T-cell (primary cell): ENCODE measurements around the gene INMT. TPM values are rescaled to one million over a fixed set of nuclear protein-coding genes. Genes with fewer than 3 reads are reported as not detected.

Experiments
- ATAC-seq, 4 experiments: fragments of 200-7000 bp in 3 of 4; fragments of 150-1000 bp in 1 of 4; cut with Tn5 transposase; replicated peaks in 1 of 4; 1 replicate in 3 of 4; 2 replicates in 1 of 4; pipeline ENCODE4 v1.10.0; 2021; ENCODE audit warnings: moderate library complexity in 3 of 4, mild to moderate bottlenecking in 2 of 4, moderate number of reproducible peaks in 1 of 4
- CTCF ChIA-PET, 2 donors: fragments of 300-600 bp; sonication (Branson Sonifier 250); formaldehyde crosslinking; loops; one replicate each; lab custom pipeline; 2022; ENCODE audit warnings: antibody characterized with exemption in 2 of 2; lab: Charles Lee
- POLR2A ChIA-PET, 2 donors: fragments of 300-600 bp; sonication (Branson Sonifier 250); formaldehyde crosslinking; loops; one replicate each; lab custom pipeline; 2022; ENCODE audit warnings: antibody characterized with exemption in 2 of 2; lab: Charles Lee
- DNase-seq, 35 experiments: peaks; one replicate each; pipeline versions ENCODE4 v3.0.0 to v3.0.0-alpha.2; 2013 to 2023
- H3K27ac ChIP-seq: one replicate; pipeline ENCODE4 v1.5.1; 2013; ENCODE audit warnings: low read length
- H3K27me3 ChIP-seq, 2 experiments: replicated peaks in 1 of 2; 1 replicate in 1 of 2; 2 replicates in 1 of 2; pipeline versions ENCODE4 v1.6.1 to v1.7.0; 2013; ENCODE audit warnings: low read length in 1 of 2, mixed read lengths in 1 of 2; ENCODE audit not compliant: control insufficient read depth in 2 of 2, insufficient read depth in 2 of 2; ENCODE audit errors: extremely low read depth in 1 of 2
- H3K36me3 ChIP-seq, 2 donors: 1 replicate in 1 of 2; 2 replicates in 1 of 2; pipeline versions ENCODE4 v1.6.1 to v1.7.0; 2013; ENCODE audit warnings: low read length in 1 of 2; ENCODE audit not compliant: control insufficient read depth in 2 of 2, insufficient read depth in 1 of 2; ENCODE audit errors: extremely low read depth in 1 of 2
- H3K4me1 ChIP-seq, 2 experiments: 1 replicate in 1 of 2; 2 replicates in 1 of 2; pipeline versions ENCODE4 v1.6.1 to v1.7.0; 2013; ENCODE audit warnings: low read length in 2 of 2, mixed read lengths in 1 of 2; ENCODE audit not compliant: insufficient read depth in 2 of 2, control insufficient read depth in 1 of 2; ENCODE audit errors: extremely low read depth in 1 of 2
- H3K4me3 ChIP-seq, 2 donors: 1 replicate in 1 of 2; 2 replicates in 1 of 2; pipeline versions ENCODE4 v1.5.1 to v1.7.0; 2013; ENCODE audit warnings: mild to moderate bottlenecking in 2 of 2, low read length in 1 of 2, moderate library complexity in 1 of 2; ENCODE audit not compliant: control insufficient read depth in 1 of 2; ENCODE audit errors: extremely low read depth in 1 of 2
- H3K9me3 ChIP-seq: 2 replicates; pipeline ENCODE4 v1.7.0; 2013
- H3K27ac Mint-ChIP-seq, 2 donors: one replicate each; pipeline ENCODE4 v1.8.0; 2020 to 2021; ENCODE audit warnings: mild to moderate bottlenecking in 2 of 2, mixed read lengths in 2 of 2
- H3K27me3 Mint-ChIP-seq, 2 donors: one replicate each; pipeline ENCODE4 v1.8.0; 2021 to 2022; ENCODE audit warnings: mixed read lengths in 2 of 2
- H3K36me3 Mint-ChIP-seq: one replicate; pipeline ENCODE4 v1.8.0; 2021; ENCODE audit warnings: mixed read lengths
- H3K4me1 Mint-ChIP-seq, 3 donors: one replicate each; pipeline ENCODE4 v1.8.0; 2020 to 2022; ENCODE audit warnings: mixed read lengths in 3 of 3, mild to moderate bottlenecking in 1 of 3
- H3K4me3 Mint-ChIP-seq, 3 donors: one replicate each; pipeline ENCODE4 v1.8.0; 2020 to 2022; ENCODE audit warnings: mild to moderate bottlenecking in 3 of 3, mixed read lengths in 3 of 3, moderate library complexity in 3 of 3
- H3K9me3 Mint-ChIP-seq, 3 donors: one replicate each; pipeline ENCODE4 v1.8.0; 2020 to 2022; ENCODE audit warnings: mixed read lengths in 3 of 3
- WGBS: methylation state at CpG from one replicate; pipeline ENCODE4 v1.1.5; 2013; ENCODE audit warnings: missing lambda C conversion rate; ENCODE audit not compliant: insufficient coverage; 5-methylcytosine and 5-hydroxymethylcytosine counted together
- total RNA-seq, 35 experiments: library from RNA in 6 of 35; stranded (reverse) in 6 of 35; fragments of 120-200 nt in 1 of 35; gene quantifications; one replicate each; pipeline versions ENCODE4 v1.2.1 to v1.2.4 and lab custom pipeline; 2013 to 2026

The INMT gene
- total RNA-seq, 5 donors from 2014 or later (not counting 1 experiment from before 2014, with no cell fraction given) = 0.14 to 1.7 (median 0.75) TPM

- POLR2A ChIA-PET = no interaction called here
Measured at GRCh38 chr7:30722671-30723070, 29.3 kb upstream of the INMT start.

GRCh38 chr7:30723776-30724175 is 28.2 kb upstream of the INMT start:
- Histone ChIP-seq H3K4me1 (peaks cover 25 to 37% of the 10 kb centered on the region in 2 experiments), H3K27ac (no peak overlapping the region), H3K4me3 (no peak overlapping the region), H3K9me3 (no peaks in the 10 kb centered on the region), H3K36me3 (no peaks in the 10 kb centered on the region), H3K27me3 (peaks cover 0 to 2% of the 10 kb centered on the region in 2 experiments)
- Mint-ChIP-seq H3K4me1 (peaks cover 38 to 43% (median 43%) of the 10 kb centered on the region in 3 donors), H3K9me3 (peaks cover 8 to 14% (median 13%) of the 10 kb centered on the region in 3 donors), H3K36me3 (peaks cover 26% of the 10 kb centered on the region), H3K27ac (no peak overlapping the region), H3K27me3 (no peaks in the 10 kb centered on the region), H3K4me3 (no peak overlapping the region)
- no CpG with 5 or more reads among the region's 4 CpGs for WGBS
- CTCF ChIA-PET = interaction anchor here in 1 of 2 donors (2.5 kb wide), 1 partner anchor 17 kb away, joined by 8 read pairs; no protein-coding TSS in a partner anchor
- DNase-seq (no peak), ATAC-seq (no peak)
- POLR2A ChIA-PET = no interaction called here

More at GRCh38 chr7:30722671-30723070, 29.3 kb upstream of the INMT start:
- H3K4me3 ChIP-seq = no peak overlapping the region
- H3K36me3 Mint-ChIP-seq = peaks cover 37% of the 10 kb centered on the region
- no peaks in the 10 kb centered on the region for H3K27me3 Mint-ChIP-seq
- H3K4me3 Mint-ChIP-seq = no peak overlapping the region
- H3K27ac ChIP-seq = no peak overlapping the region
- H3K9me3 ChIP-seq = peaks cover 2% of the 10 kb centered on the region
- CTCF ChIA-PET = interaction anchor here in 1 of 2 donors (2.5 kb wide), 1 partner anchor 18 kb away, joined by 8 read pairs; no protein-coding TSS in a partner anchor
- H3K4me1 ChIP-seq = peaks cover 15 to 26% of the 10 kb centered on the region in 2 experiments
- H3K27me3 ChIP-seq = peaks cover 0 to 2% of the 10 kb centered on the region in 2 experiments
- DNase-seq = no peak
- ATAC-seq = no peak
- H3K4me1 Mint-ChIP-seq = peaks cover 27 to 32% (median 32%) of the 10 kb centered on the region in 3 donors
- H3K36me3 ChIP-seq = no peaks in the 10 kb centered on the region
- no peak overlapping the region for H3K27ac Mint-ChIP-seq
- peaks cover 17 to 25% (median 24%) of the 10 kb centered on the region in 3 donors for H3K9me3 Mint-ChIP-seq

- ChIA-PET POLR2A (no interaction called here), CTCF (interaction anchor here (0.7 to 2.5 kb wide), 6 partner anchors 12 to 31 kb away, joined by 3 to 33 read pairs (median 4); no protein-coding TSS in a partner anchor)
- Histone ChIP-seq H3K27me3 (peaks cover 0 to 2% of the 10 kb centered on the region in 2 experiments), H3K36me3 (no peaks in the 10 kb centered on the region), H3K4me1 (peaks cover 30 to 59% of the 10 kb centered on the region in 2 experiments), H3K27ac (peak overlapping the region; percentile 71), H3K4me3 (peak overlapping the region; percentile 61 to 65), H3K9me3 (no peaks in the 10 kb centered on the region)
- Mint-ChIP-seq H3K27ac (peak overlapping the region; percentile 96 to 98), H3K36me3 (peaks cover 4% of the 10 kb centered on the region), H3K4me1 (peaks cover 59 to 63% (median 61%) of the 10 kb centered on the region in 3 donors), H3K9me3 (no peaks in the 10 kb centered on the region), H3K27me3 (no peaks in the 10 kb centered on the region), H3K4me3 (peak overlapping the region; percentile 78 to 89 (median 83))
- ATAC-seq (peak in 3 of 4 experiments; percentile 18 to 34 (median 30)), DNase-seq (peak in 18 of 35 experiments; percentile 6 to 48 (median 26))
- WGBS = 100% methylated on average over 2 of the region's 7 CpGs
Measured at GRCh38 chr7:30726296-30727006, 25.5 kb upstream of the INMT start.

- 20% methylated on average over 1 of the region's 8 CpGs for WGBS
- ChIA-PET CTCF (interaction anchor here (0.9 to 2.5 kb wide), 5 partner anchors 11 to 26 kb away, joined by 3 to 33 read pairs (median 4); no protein-coding TSS in a partner anchor), POLR2A (no interaction called here)
- peak; percentile 30 to 77 (median 63) for DNase-seq
- H3K27ac Mint-ChIP-seq = peak overlapping the region; percentile 96 to 98
- peaks cover 0 to 2% of the 10 kb centered on the region in 2 experiments for H3K27me3 ChIP-seq
- H3K27me3 Mint-ChIP-seq = no peaks in the 10 kb centered on the region
- peak; percentile 92 to 95 (median 93) for ATAC-seq
- H3K4me1 ChIP-seq = peaks cover 30 to 67% of the 10 kb centered on the region in 2 experiments
- peak overlapping the region; percentile 71 for H3K27ac ChIP-seq
- no peaks in the 10 kb centered on the region for H3K36me3 ChIP-seq
- H3K4me3 Mint-ChIP-seq = peak overlapping the region; percentile 78 to 89 (median 83)
- H3K4me3 ChIP-seq = peak overlapping the region; percentile 61 to 65
- H3K9me3 ChIP-seq = no peaks in the 10 kb centered on the region
- peaks cover 62 to 72% (median 68%) of the 10 kb centered on the region in 3 donors for H3K4me1 Mint-ChIP-seq
- peaks cover 4% of the 10 kb centered on the region for H3K36me3 Mint-ChIP-seq
- H3K9me3 Mint-ChIP-seq = no peaks in the 10 kb centered on the region
Measured at GRCh38 chr7:30727061-30727945, 24.6 kb upstream of the INMT start.

GRCh38 chr7:30728591-30729100 is 23.3 kb upstream of the INMT start:
- peak overlapping the region in 2 of 3 donors; percentile 15 to 83 for H3K4me3 Mint-ChIP-seq
- Histone ChIP-seq H3K9me3 (no peaks in the 10 kb centered on the region), H3K27ac (no peak overlapping the region), H3K4me1 (peaks cover 30 to 73% of the 10 kb centered on the region in 2 experiments), H3K4me3 (no peak overlapping the region), H3K36me3 (no peaks in the 10 kb centered on the region), H3K27me3 (no peaks in the 10 kb centered on the region)
- peak overlapping the region; percentile 96 to 98 for H3K27ac Mint-ChIP-seq
- WGBS = 87% methylated on average over 6 of the region's 6 CpGs
- H3K9me3 Mint-ChIP-seq = no peaks in the 10 kb centered on the region
- ATAC-seq = no peak
- H3K36me3 Mint-ChIP-seq = peaks cover 4% of the 10 kb centered on the region
- H3K4me1 Mint-ChIP-seq = peaks cover 65 to 80% (median 70%) of the 10 kb centered on the region in 3 donors
- POLR2A ChIA-PET = no interaction called here
- no peak for DNase-seq
- CTCF ChIA-PET = interaction anchor here in 1 of 2 donors (0.6 kb wide), 1 partner anchor 129 kb away, joined by 6 read pairs; no protein-coding TSS in a partner anchor
- H3K27me3 Mint-ChIP-seq = no peaks in the 10 kb centered on the region
